ENCODE measurements around the gene ILF2. TPM values are rescaled to one million over a fixed set of nuclear protein-coding genes. Genes with fewer than 3 reads are reported as not detected.

ILF2 gene
- total and polyA plus RNA-seq, 2 of the 13 experiments (the other 11 are each of a cell fraction or from before 2014, with no cell fraction given): 292 to 366 TPM

DNA sequence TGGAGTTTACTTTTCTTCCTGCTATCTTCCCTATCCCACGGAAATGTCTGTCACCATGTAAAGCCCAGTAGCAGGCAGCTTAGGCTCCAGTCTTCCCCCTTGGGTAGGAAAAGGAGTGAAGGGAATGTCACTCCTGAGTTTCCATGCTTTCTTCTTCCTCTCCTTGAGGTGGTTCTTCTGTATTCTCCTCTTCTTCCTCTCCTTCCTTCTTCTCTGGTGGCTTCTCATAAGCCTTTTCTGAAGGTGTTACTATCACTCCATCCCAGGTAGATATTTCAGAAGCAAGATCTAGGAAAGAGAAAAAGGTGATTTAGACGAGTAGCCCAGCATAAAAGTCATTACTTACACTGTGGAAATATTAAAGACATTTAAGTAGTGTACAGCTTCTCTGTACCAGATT lies 8.5 kb downstream of the ILF2 start:
- WGBS (ENCODE audit: low lambda C conversion rate): 96% methylated on average over 2 of the region's 2 CpGs
- Histone ChIP-seq H4K20me1 (ENCODE audit: insufficient read depth, low read length) (no peaks in the 10 kb centered on the region), H3K36me3 (replicated peaks in 1 of 2; ENCODE audit: control insufficient read depth in 1 of 2, insufficient read depth in 2 of 2, low read length in 2 of 2) (peaks cover 18 to 63% of the 10 kb centered on the region in 2 experiments), H3K27ac (ENCODE audit: extremely low read length, insufficient read depth, low read length) (no peak overlapping the region), H3K9ac (ENCODE audit: insufficient read depth, low read depth, low read length) (no peak overlapping the region), H3K79me2 (ENCODE audit: insufficient read depth, low read length) (peaks cover 12% of the 10 kb centered on the region), H3K4me1 (ENCODE audit: insufficient read depth, low read length) (peaks cover 20% of the 10 kb centered on the region), H3K9me3 (ENCODE audit: low read length) (no peaks in the 10 kb centered on the region), H3K4me2 (ENCODE audit: low read depth, low read length) (no peak overlapping the region), H2AFZ (ENCODE audit: low read length) (no peak overlapping the region), H3K4me3 (replicated peaks in 1 of 3; ENCODE audit: insufficient read depth in 1 of 3, low read depth in 2 of 3, low read length in 3 of 3) (no peak overlapping the region), H3K27me3 (ENCODE audit: control insufficient read depth in 1 of 2, insufficient read depth in 2 of 2, low read length in 2 of 2) (no peaks in the 10 kb centered on the region; a peak in 1 of 5 replicates)
- ChIA-PET POLR2A (no interaction called here), CTCF (ENCODE audit: low intra/inter-chr PET ratio, low total read pairs) (no interaction called here)
- intact Hi-C loops (cut with micrococcal nuclease; ENCODE audit: unreplicated experiment) (no loop called here), in situ Hi-C loops (cut with HindIII; ENCODE audit: extremely low pct_ligation_motif_present, low pct_unique_long_range_greater_than_20kb) (no loop called here)
- DNase-seq (ENCODE audit: low spot score): no peak
- no peak for ATAC-seq
- FAIRE-seq: no peak
- TF ChIP-seq RBFOX2 (IDR thresholded peaks at IDR 0.05; ENCODE audit: low read depth, low read length): peak; percentile 26; the same call in 1 of the 2 replicates
- TF ChIP-seq, protein P1, sequence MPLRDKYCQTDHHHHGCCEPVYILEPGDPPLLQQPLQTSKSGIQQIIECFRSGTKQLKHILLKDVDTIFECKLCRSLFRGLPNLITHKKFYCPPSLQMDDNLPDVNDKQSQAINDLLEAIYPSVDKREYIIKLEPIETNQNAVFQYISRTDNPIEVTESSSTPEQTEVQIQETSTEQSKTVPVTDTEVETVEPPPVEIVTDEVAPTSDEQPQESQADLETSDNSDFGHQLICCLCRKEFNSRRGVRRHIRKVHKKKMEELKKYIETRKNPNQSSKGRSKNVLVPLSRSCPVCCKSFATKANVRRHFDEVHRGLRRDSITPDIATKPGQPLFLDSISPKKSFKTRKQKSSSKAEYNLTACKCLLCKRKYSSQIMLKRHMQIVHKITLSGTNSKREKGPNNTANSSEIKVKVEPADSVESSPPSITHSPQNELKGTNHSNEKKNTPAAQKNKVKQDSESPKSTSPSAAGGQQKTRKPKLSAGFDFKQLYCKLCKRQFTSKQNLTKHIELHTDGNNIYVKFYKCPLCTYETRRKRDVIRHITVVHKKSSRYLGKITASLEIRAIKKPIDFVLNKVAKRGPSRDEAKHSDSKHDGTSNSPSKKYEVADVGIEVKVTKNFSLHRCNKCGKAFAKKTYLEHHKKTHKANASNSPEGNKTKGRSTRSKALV (CRISPR knock-in tag; IDR thresholded peaks at IDR 0.05): no peak
- TSS peak; percentile 41 for BruUV-seq (replicated peaks)

DNA sequence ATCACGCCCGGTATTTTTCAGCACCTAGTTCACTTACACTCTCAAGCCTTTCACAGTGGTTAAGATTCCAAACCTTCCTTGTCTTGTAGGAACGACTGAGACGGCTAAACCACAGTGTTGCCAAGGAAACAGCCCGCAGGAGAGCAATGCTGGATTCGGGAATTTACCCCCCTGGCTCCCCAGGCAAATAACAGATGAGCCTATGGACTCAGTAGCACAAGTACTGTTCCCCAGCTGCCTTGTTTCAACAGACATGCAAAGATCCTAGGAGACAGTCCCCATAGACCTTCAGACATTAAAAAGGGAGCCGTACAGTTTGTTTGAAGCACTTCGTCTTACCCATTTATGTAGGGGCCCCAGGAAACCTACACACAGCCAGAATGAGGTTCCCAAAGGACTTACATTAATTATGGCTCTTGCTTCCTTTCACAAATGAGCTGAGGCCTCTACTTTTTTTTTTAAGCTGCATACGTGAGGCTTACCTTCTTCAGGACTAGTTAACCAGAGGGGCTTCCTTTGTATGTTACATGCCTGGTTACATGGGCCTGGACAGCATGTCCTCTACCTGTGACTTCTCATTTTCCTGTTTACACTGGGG lies 9.6 kb downstream of the ILF2 start:
- intact Hi-C loops (cut with micrococcal nuclease; ENCODE audit: unreplicated experiment): no loop called here
- no peak for ATAC-seq
- POLR2A ChIA-PET: interaction anchor here (2.0 kb wide), 1 partner anchor 81 kb away, joined by 4 read pairs; no protein-coding TSS in a partner anchor
- peak overlapping the region; percentile 17 for H3K27ac ChIP-seq (ENCODE audit: extremely low read length, insufficient read depth, low read length)
- H3K79me2 ChIP-seq (ENCODE audit: insufficient read depth, low read length): peaks cover 12% of the 10 kb centered on the region
- 94% methylated on average over 8 of the region's 9 CpGs for WGBS (ENCODE audit: low lambda C conversion rate)
- H2AFZ ChIP-seq (ENCODE audit: low read length): no peak overlapping the region
- no peak for DNase-seq (ENCODE audit: low spot score)
- peaks cover 17% of the 10 kb centered on the region for H3K4me1 ChIP-seq (ENCODE audit: insufficient read depth, low read length)
- no peaks in the 10 kb centered on the region; a peak in 1 of 5 replicates for H3K27me3 ChIP-seq (ENCODE audit: control insufficient read depth in 1 of 2, insufficient read depth in 2 of 2, low read length in 2 of 2)
- CTCF ChIA-PET (ENCODE audit: low intra/inter-chr PET ratio, low total read pairs): no interaction called here
- H3K9ac ChIP-seq (ENCODE audit: insufficient read depth, low read depth, low read length): no peak overlapping the region
- no peaks in the 10 kb centered on the region for H4K20me1 ChIP-seq (ENCODE audit: insufficient read depth, low read length)
- TSS peak; percentile 19 for BruUV-seq (replicated peaks)
- no peak for FAIRE-seq
- H3K4me2 ChIP-seq (ENCODE audit: low read depth, low read length): no peak overlapping the region
- H3K36me3 ChIP-seq (replicated peaks in 1 of 2; ENCODE audit: control insufficient read depth in 1 of 2, insufficient read depth in 2 of 2, low read length in 2 of 2): peaks cover 13 to 53% of the 10 kb centered on the region in 2 experiments
- in situ Hi-C loops (cut with HindIII; ENCODE audit: extremely low pct_ligation_motif_present, low pct_unique_long_range_greater_than_20kb): no loop called here
- H3K9me3 ChIP-seq (ENCODE audit: low read length): no peaks in the 10 kb centered on the region
- no peak overlapping the region for H3K4me3 ChIP-seq (replicated peaks in 1 of 3; ENCODE audit: insufficient read depth in 1 of 3, low read depth in 2 of 3, low read length in 3 of 3)
- TF ChIP-seq KLF16 (CRISPR knock-in tag; IDR thresholded peaks at IDR 0.05) (no peak), HOXD1 (CRISPR knock-in tag; IDR thresholded peaks at IDR 0.05) (no peak)
- TF ChIP-seq, protein P2, sequence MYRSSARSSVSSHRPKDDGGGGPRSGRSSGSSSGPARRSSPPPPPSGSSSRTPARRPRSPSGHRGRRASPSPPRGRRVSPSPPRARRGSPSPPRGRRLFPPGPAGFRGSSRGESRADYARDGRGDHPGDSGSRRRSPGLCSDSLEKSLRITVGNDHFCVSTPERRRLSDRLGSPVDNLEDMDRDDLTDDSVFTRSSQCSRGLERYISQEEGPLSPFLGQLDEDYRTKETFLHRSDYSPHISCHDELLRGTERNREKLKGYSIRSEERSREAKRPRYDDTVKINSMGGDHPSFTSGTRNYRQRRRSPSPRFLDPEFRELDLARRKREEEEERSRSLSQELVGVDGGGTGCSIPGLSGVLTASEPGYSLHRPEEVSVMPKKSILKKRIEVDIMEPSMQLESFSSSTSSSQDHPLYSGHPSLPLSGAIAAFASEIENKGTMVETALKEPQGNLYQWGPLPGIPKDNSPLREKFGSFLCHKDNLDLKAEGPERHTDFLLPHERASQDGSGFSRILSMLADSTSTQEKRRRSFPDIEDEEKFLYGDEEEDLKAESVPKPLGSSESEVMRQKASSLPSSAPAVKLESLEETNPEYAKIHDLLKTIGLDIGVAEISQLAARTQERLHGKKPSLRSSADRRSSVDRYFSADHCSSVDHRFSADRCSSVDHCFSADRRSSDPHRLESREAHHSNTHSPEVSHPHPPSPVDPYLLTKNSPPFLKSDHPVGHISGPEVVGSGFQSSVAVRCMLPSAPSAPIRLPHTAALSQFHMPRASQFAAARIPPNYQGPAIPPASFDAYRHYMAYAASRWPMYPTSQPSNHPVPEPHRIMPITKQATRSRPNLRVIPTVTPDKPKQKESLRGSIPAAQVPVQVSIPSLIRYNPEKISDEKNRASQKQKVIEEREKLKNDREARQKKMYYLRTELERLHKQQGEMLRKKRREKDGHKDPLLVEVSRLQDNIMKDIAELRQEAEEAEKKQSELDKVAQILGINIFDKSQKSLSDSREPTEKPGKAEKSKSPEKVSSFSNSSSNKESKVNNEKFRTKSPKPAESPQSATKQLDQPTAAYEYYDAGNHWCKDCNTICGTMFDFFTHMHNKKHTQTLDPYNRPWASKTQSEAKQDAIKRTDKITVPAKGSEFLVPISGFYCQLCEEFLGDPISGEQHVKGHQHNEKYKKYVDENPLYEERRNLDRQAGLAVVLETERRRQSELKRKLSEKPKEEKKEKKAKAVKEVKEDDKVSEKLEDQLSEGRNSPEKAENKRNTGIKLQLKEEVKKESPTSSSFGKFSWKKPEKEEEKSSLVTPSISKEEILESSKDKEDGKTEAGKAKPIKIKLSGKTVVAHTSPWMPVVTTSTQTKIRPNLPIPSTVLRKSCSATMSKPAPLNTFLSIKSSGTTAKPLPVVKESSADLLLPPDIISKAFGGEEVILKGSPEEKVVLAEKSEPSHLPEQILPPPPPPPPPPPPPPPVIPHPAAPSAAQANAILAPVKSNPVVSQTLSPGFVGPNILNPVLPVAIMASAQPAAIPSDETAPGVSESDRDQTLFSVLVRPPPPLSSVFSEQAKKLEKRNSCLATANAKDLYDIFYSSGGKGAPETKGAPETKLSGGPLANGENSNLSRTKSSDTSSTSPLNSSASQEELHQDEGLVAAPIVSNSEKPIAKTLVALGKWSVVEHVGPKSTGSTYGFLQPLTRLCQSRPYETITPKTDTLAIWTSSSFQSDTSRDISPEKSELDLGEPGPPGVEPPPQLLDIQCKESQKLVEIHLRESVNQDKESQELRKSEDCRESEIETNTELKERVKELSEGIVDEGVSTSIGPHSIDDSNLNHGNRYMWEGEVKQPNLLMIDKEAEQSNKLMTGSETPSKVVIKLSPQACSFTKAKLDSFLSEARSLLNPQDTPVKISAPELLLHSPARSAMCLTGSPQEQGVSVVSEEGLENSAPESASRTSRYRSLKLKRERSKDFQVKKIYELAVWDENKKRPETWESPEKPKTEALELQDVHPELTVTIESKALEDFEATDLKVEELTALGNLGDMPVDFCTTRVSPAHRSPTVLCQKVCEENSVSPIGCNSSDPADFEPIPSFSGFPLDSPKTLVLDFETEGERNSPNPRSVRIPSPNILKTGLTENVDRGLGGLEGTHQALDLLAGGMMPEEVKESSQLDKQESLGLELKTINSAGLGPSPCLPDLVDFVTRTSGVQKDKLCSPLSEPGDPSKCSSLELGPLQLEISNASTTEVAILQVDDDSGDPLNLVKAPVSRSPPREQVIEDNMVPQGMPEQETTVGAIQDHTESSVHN (CRISPR knock-in tag; IDR thresholded peaks at IDR 0.05): no peak
